ENCODE measurements around the gene SFRP5.
A peak's percentile ranks its signal among the peaks of the same experiment; 100 is the strongest.

Gene SFRP5

DNA sequence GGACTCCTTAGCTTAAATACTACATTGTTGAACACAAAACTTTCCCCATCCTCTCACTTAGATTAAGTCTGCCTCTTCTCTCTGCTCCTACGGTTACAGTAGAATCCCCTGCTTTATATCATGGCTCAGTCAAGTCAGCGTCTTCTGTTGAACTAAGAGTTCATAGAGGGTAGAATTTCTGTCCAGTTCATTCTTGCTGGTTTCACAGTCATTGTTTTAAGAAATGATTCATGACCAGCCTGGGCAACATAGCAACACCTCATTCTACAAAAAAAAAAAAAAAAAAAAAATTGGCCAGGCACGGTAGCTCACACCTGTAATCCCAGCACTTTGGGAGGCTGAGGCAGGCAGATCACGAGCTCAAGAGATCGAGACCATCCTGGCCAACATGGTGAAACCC is 38.5 kb downstream of the SFRP5 start:
- no peak for DNase-seq

- DNase-seq: no peak
These were observed 39.8 kb downstream of the SFRP5 start for GRCh38 chr10:97732052-97732359.

DNA sequence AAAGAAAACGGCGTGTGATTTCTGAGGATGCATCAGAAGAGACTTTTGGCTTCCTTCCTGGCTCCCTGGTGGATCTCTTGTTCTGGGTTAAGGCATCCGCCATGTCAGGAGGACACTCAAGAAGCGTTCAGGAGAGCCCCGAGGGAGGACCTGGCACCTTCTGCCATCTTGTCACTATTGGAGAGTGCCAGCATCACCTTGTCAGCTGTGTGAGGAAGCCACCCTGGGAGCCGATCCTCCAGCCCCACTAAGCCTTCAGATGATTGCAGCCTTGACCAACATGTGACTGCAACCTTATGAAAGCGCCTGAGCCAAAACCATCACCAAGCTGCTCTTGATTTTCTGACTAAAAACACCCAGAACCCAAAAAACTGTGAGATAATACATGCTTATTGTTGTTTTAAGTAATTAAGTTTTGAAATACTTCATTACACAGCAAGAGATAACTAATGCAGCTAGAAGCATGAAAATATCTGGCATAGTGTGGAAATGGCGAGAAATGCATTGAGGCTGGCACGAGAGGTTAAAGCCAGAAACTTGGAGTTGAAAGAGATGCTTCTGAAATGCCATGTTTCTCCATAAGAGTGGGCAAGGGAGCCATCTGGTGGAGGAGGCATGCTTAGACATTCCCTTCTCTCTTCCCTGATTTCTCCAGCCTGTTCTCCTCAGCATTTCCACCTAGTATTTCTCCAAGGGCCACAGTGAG is 40.3 kb downstream of the SFRP5 start:
- DNase-seq: peak; percentile 34

DNA sequence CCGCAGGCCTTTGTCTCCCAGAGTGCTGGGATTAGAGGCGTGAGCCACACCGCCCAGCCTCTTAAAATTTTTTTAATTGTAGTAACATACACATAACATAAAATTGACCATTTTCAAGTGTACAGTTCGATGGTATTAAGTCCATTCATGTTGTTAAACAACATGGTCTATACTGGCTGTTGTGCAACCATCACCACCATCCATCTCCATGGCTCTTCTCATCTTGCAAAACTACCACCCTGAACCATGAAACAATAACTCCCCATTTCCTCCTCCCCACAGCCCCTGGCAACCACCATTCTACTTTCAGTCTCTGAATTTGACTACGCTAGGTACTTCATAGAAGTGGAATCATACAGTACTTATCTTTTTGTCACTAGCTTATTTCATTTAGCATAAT is 42.8 kb downstream of the SFRP5 start:
- DNase-seq: no peak

GRCh38 chr10:97726636-97727178 is 45.1 kb downstream of the SFRP5 start:
- no peak for DNase-seq

GRCh38 chr10:97724341-97724941 is 47.4 kb downstream of the SFRP5 start:
- no peak for DNase-seq

GRCh38 chr10:97723001-97723400 is 48.8 kb downstream of the SFRP5 start:
- no peak for DNase-seq

DNA sequence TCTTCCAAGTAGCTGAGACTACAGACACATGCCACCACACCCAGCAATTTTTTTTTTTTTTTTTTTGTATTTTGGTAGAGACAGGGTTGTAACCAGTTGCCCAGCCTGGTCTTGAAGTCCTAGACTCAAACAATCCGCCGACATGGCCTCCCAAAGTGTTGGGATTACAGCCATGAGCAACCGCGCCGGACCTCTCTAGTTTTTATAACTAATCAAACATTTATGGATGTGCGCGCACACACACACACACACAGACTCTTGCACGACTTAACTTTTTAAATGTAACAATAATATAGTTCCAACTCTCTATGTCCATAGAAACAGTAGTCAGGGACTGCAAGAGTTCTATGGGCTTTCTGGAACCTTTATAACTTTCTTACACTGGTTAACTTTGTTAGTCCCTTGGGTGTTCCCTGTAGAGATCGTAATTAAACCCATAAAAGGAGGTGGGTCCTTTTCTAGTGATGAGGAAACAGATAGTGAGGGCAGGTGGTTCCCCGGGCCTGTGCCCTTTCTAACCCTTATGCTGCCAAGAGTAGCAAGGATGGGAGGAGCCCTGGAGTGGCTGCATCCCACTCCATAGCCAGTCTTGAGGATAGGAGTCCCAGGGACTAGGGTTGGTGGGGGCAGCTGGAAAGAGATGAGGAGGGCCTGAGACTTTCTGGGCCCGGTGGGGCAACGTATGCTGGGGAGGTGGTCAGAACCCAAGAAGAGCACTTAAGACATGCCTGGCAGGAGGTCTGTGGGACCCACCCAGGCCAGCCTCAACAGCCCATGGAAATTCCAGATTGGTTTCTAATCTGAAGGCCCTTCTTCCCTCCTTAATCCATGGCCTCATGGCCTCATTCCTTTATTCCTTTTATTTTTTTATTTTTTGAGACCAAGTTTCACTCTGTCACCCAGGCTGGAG is 49.7 kb downstream of the SFRP5 start:
- DNase-seq: no peak

GRCh38 chr10:97719602-97720001 is 52.2 kb downstream of the SFRP5 start:
- DNase-seq: no peak

- peak; percentile 52 for DNase-seq
These were observed 53.1 kb downstream of the SFRP5 start for GRCh38 chr10:97718659-97719142.

- no peak for DNase-seq
These were observed 53.6 kb downstream of the SFRP5 start for GRCh38 chr10:97718178-97718577.

DNA sequence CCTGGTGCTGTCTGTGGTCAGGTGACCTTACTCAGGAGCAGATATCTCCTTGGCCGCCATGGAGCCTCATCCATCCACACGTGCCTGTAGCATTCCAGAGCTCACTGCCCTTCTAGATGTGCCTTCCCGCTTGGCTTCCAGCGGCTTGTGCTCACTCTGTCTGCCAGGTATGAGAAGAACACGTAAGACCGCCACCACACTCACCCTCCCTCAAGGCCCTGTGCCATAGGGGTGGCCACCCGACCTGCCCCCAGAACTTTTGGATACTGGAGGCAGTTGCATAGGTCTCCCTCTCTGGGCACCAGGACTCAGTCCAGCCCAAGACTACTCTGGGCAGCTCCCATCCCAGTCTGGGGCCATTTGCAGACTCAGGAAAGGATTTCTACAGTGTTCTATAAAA is 54.2 kb downstream of the SFRP5 start:
- no peak for DNase-seq

Measured in COR-L47 (cell line).